Thyroid gland (tissue), 4 donors: ENCODE data around the gene PRKCH. TPM values are rescaled to one million over a fixed set of nuclear protein-coding genes. Genes with fewer than 3 reads are reported as not detected.
"Not testable (repeated sequence)": the region's sequence is repeated elsewhere in the genome, so short reads cannot be mapped to it uniquely, and the experiment has no call there.

Experiments used
- DNase-seq, 2 donors: peaks; one replicate each; pipeline ENCODE4 v3.0.0-alpha.2; 2019
- H3K27ac ChIP-seq, 3 donors: fragments of 200-600 bp; sonication (generic); 1 replicate in 2 of 3; 2 replicates in 1 of 3; pipeline ENCODE4 v1.5.1; 2016 to 2019; ENCODE audit warnings: mild to moderate bottlenecking in 1 of 3, moderate library complexity in 1 of 3
- H3K27me3 ChIP-seq: fragments of 200-600 bp; sonication (generic); one replicate; pipeline ENCODE4 v1.5.1; 2019
- H3K36me3 ChIP-seq, 2 donors: fragments of 200-600 bp; sonication (generic); one replicate each; pipeline ENCODE4 v1.5.1; 2016 to 2019
- H3K4me1 ChIP-seq, 2 donors: fragments of 200-600 bp; sonication (generic); one replicate each; pipeline ENCODE4 v1.5.1; 2017 to 2019
- H3K4me3 ChIP-seq, 3 donors: fragments of 200-600 bp; sonication (generic); replicated peaks in 1 of 3; 1 replicate in 2 of 3; 2 replicates in 1 of 3; pipeline ENCODE4 v1.5.1; 2016; ENCODE audit warnings: mild to moderate bottlenecking in 1 of 3
- H3K9me3 ChIP-seq: fragments of 200-600 bp; sonication (generic); one replicate; pipeline ENCODE4 v1.5.1; 2017
- CTCF ChIP-seq, 6 experiments: fragments of 200-600 bp in 3 of 6; fragments of 450-650 bp in 3 of 6; sonication (generic) in 3 of 6; IDR thresholded peaks; one replicate each; pipeline ENCODE4 v1.5.1; 2016 to 2019; ENCODE audit warnings: antibody characterized with exemption in 6 of 6, mild to moderate bottlenecking in 2 of 6, inconsistent platforms in 1 of 6, moderate library complexity in 1 of 6
- POLR2A ChIP-seq, 2 donors: fragments of 450-650 bp; IDR thresholded peaks; one replicate each; pipeline ENCODE4 v1.6.1; 2017; ENCODE audit warnings: antibody characterized with exemption in 2 of 2, mild to moderate bottlenecking in 2 of 2, moderate library complexity in 1 of 2
- WGBS, 2 donors: methylation state at CpG; one replicate each; pipeline ENCODE4 v1.1.5; 2017; 5-methylcytosine and 5-hydroxymethylcytosine counted together
- intact Hi-C: fragments of 100-400 bp; cut with DNase I; formaldehyde crosslinking; loops from one replicate; pipeline ENCODE4 v1.15.1; 2023
- total RNA-seq, 4 donors: library from RNA; depleted of rRNA; stranded (reverse); fragments of >200 nt; gene quantifications; one replicate each; pipeline ENCODE4 v1.2.3, GENCODE V29; 2016

The PRKCH gene
- total RNA-seq, 4 donors from 2014 or later: 34.0 to 68.7 (median 49.8) TPM

- no peak for DNase-seq
- TF ChIP-seq POLR2A (IDR thresholded peaks at IDR 0.05): no peak
- no peak for TF ChIP-seq CTCF (IDR thresholded peaks at IDR 0.05)
- H3K27ac ChIP-seq: no peak overlapping the region
- H3K9me3 ChIP-seq: no peaks in the 10 kb centered on the region
- 46 to 75% methylated on average over 6 of the region's 6 CpGs for WGBS, 2 donors
- no peak overlapping the region for H3K4me3 ChIP-seq
- no peaks in the 10 kb centered on the region for H3K36me3 ChIP-seq
- no peaks in the 10 kb centered on the region for H3K27me3 ChIP-seq
- peaks cover 6 to 17% of the 10 kb centered on the region in 2 donors for H3K4me1 ChIP-seq
- intact Hi-C loops: no loop called here
Observed at GRCh38 chr14:61406675-61407074, 85.3 kb downstream of the PRKCH start.

GRCh38 chr14:61408498-61408897 is 87.1 kb downstream of the PRKCH start:
- H3K4me3 ChIP-seq: no peak overlapping the region
- intact Hi-C loops: no loop called here
- H3K27me3 ChIP-seq: no peaks in the 10 kb centered on the region
- DNase-seq: no peak
- WGBS, 2 donors: 93 to 97% methylated on average over 6 of the region's 6 CpGs
- TF ChIP-seq CTCF (IDR thresholded peaks at IDR 0.05): no peak
- no peak for TF ChIP-seq POLR2A (IDR thresholded peaks at IDR 0.05)
- H3K9me3 ChIP-seq: no peaks in the 10 kb centered on the region
- no peaks in the 10 kb centered on the region for H3K36me3 ChIP-seq
- no peak overlapping the region for H3K27ac ChIP-seq
- peaks cover 21 to 33% of the 10 kb centered on the region in 2 donors for H3K4me1 ChIP-seq

GRCh38 chr14:61409782-61410181 is 88.4 kb downstream of the PRKCH start:
- TF ChIP-seq POLR2A (IDR thresholded peaks at IDR 0.05) (no peak), CTCF (IDR thresholded peaks at IDR 0.05) (no peak)
- Histone ChIP-seq H3K27ac (no peak overlapping the region), H3K9me3 (no peaks in the 10 kb centered on the region), H3K27me3 (no peaks in the 10 kb centered on the region), H3K4me3 (no peak overlapping the region), H3K36me3 (no peaks in the 10 kb centered on the region), H3K4me1 (peaks cover 26 to 36% of the 10 kb centered on the region in 2 donors)
- no peak for DNase-seq
- WGBS, 2 donors: 81 to 87% methylated on average over 1 of the region's 1 CpG
- intact Hi-C loops: no loop called here

- DNase-seq, H3K27me3 ChIP-seq, H3K27ac ChIP-seq, intact Hi-C loops, H3K36me3 ChIP-seq, H3K9me3 ChIP-seq, H3K4me3 ChIP-seq: not testable (repeated sequence)
- peaks cover 52 to 67% of the 10 kb centered on the region in 2 donors for H3K4me1 ChIP-seq
- WGBS, 2 donors: 91 to 93% methylated on average over 4 of the region's 4 CpGs
Observed at GRCh38 chr14:61415934-61416333, 94.6 kb downstream of the PRKCH start.

- intact Hi-C loops: no loop called here
- H3K4me3 ChIP-seq: no peak overlapping the region
- WGBS, 2 donors: 72 to 92% methylated on average over 2 of the region's 2 CpGs
- TF ChIP-seq CTCF (IDR thresholded peaks at IDR 0.05) (no peak), POLR2A (IDR thresholded peaks at IDR 0.05) (no peak)
- no peaks in the 10 kb centered on the region for H3K36me3 ChIP-seq
- no peak for DNase-seq
- H3K9me3 ChIP-seq: no peaks in the 10 kb centered on the region
- H3K4me1 ChIP-seq: peaks cover 51 to 67% of the 10 kb centered on the region in 2 donors
- H3K27me3 ChIP-seq: no peaks in the 10 kb centered on the region
- peak overlapping the region in 2 of 3 donors; percentile 0 to 19 for H3K27ac ChIP-seq
Observed at GRCh38 chr14:61416591-61416990, 95.2 kb downstream of the PRKCH start.

- no peaks in the 10 kb centered on the region for H3K36me3 ChIP-seq
- peak overlapping the region in 2 of 3 donors; percentile 0 to 19 for H3K27ac ChIP-seq
- peaks cover 47 to 64% of the 10 kb centered on the region in 2 donors for H3K4me1 ChIP-seq
- H3K27me3 ChIP-seq: no peaks in the 10 kb centered on the region
- no peak for DNase-seq
- H3K9me3 ChIP-seq: no peaks in the 10 kb centered on the region
- H3K4me3 ChIP-seq: no peak overlapping the region
- WGBS, 2 donors: 68 to 82% methylated on average over 4 of the region's 4 CpGs
- intact Hi-C loops: no loop called here
- no peak for TF ChIP-seq CTCF (IDR thresholded peaks at IDR 0.05)
- TF ChIP-seq POLR2A (IDR thresholded peaks at IDR 0.05): no peak
Observed at GRCh38 chr14:61417141-61417540, 95.8 kb downstream of the PRKCH start.
